Thoracic aorta (tissue), 2 donors: ENCODE results near the gene VSIG4. TPM values are rescaled to one million over a fixed set of nuclear protein-coding genes. Genes with fewer than 3 reads are reported as not detected.

Source experiments
- ATAC-seq: fragments of 150-250 bp; one replicate; pipeline ENCODE4 v1.8.0; 2017; ENCODE audit warnings: low read depth; ENCODE audit not compliant: insufficient number of reproducible peaks, low FRiP score
- DNase-seq: peaks from one replicate; pipeline ENCODE4 v3.0.0-alpha.2; 2020; ENCODE audit warnings: low spot score
- H3K27ac ChIP-seq, 2 donors: fragments of 200-600 bp; sonication (generic); 1 replicate in 1 of 2; 2 replicates in 1 of 2; pipeline ENCODE4 v1.5.1; 2016; ENCODE audit warnings: mild to moderate bottlenecking in 2 of 2, moderate library complexity in 2 of 2
- H3K27me3 ChIP-seq: fragments of 200-600 bp; sonication (generic); replicated peaks from 2 replicates; pipeline ENCODE4 v1.6.0; 2016; ENCODE audit warnings: mild to moderate bottlenecking; ENCODE audit not compliant: insufficient read depth
- H3K36me3 ChIP-seq: fragments of 200-600 bp; sonication (generic); one replicate; pipeline ENCODE4 v1.5.1; 2016
- H3K4me1 ChIP-seq, 2 donors: fragments of 200-600 bp; sonication (generic); 1 replicate in 1 of 2; 2 replicates in 1 of 2; pipeline versions ENCODE4 v1.5.1 to v1.6.0; 2016; ENCODE audit warnings: low read depth in 2 of 2, mild to moderate bottlenecking in 1 of 2; ENCODE audit not compliant: control insufficient read depth in 1 of 2
- H3K4me3 ChIP-seq: fragments of 200-600 bp; sonication (generic); 2 replicates; pipeline ENCODE4 v1.5.1; 2016; ENCODE audit warnings: mild to moderate bottlenecking
- H3K9me3 ChIP-seq: fragments of 200-600 bp; sonication (generic); 2 replicates; pipeline ENCODE4 v1.5.1; 2016
- total RNA-seq, 2 donors: library from RNA; depleted of rRNA; stranded (reverse); fragments of >200 nt; gene quantifications; one replicate each; pipeline versions ENCODE4 v1.1.0 to v1.2.3, GENCODE V29; 2016
- TF ChIP-seq, protein P1 (sequence below): fragments of 200-600 bp; sonication (generic); IDR thresholded peaks from one replicate; pipeline ENCODE4 v1.5.1; 2019; ENCODE audit warnings: antibody characterized with exemption

The VSIG4 gene
- total RNA-seq, 2 donors from 2014 or later, result 154 to 311 TPM

GRCh38 chrX:66013194-66013816 lies 26.6 kb downstream of the VSIG4 start:
- ATAC-seq, result no peak
- TF ChIP-seq, protein P1, sequence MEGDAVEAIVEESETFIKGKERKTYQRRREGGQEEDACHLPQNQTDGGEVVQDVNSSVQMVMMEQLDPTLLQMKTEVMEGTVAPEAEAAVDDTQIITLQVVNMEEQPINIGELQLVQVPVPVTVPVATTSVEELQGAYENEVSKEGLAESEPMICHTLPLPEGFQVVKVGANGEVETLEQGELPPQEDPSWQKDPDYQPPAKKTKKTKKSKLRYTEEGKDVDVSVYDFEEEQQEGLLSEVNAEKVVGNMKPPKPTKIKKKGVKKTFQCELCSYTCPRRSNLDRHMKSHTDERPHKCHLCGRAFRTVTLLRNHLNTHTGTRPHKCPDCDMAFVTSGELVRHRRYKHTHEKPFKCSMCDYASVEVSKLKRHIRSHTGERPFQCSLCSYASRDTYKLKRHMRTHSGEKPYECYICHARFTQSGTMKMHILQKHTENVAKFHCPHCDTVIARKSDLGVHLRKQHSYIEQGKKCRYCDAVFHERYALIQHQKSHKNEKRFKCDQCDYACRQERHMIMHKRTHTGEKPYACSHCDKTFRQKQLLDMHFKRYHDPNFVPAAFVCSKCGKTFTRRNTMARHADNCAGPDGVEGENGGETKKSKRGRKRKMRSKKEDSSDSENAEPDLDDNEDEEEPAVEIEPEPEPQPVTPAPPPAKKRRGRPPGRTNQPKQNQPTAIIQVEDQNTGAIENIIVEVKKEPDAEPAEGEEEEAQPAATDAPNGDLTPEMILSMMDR, result no peak
- DNase-seq, result no peak
- Histone ChIP-seq H3K36me3 (no peaks in the 10 kb centered on the region), H3K4me1 (no peaks in the 10 kb centered on the region), H3K27me3 (no peaks in the 10 kb centered on the region), H3K4me3 (no peak overlapping the region), H3K9me3 (no peaks in the 10 kb centered on the region), H3K27ac (no peak overlapping the region)

GRCh38 chrX:66012094-66012534 lies 27.8 kb downstream of the VSIG4 start:
- Histone ChIP-seq H3K4me3 (no peak overlapping the region), H3K36me3 (no peaks in the 10 kb centered on the region), H3K4me1 (no peaks in the 10 kb centered on the region), H3K27ac (no peak overlapping the region), H3K9me3 (no peaks in the 10 kb centered on the region), H3K27me3 (no peaks in the 10 kb centered on the region)
- DNase-seq (no peak), ATAC-seq (no peak)
- TF ChIP-seq, protein P1, result no peak

DNA sequence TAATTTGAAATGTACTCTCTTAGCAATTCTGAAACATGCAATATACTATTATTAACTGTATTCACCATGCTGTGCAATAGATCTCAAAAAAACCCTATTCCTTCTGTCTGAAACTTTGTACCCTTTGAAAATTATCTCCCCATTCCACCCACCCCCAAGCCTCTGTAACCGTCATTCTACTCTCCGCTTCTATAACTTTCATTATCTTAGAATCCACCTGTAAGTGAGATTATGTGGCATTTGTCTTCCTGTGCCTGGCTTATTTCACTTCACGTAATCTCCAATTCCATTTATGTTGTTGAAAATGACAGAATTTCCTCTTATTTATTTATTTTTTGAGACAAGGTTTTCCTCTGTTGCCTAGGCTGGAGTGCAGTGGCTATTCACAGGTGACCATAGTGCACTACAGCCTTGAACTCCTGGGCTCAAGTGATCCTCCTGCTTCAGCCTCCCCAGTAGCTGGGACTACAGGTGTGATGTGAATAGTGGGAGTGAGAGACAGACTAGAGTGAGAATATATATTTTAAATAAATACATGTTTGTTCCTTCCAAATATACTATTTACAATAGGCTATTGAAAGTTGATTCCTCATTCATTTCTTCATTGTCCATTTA lies 30.5 kb downstream of the VSIG4 start:
- Histone ChIP-seq H3K27ac (no peak overlapping the region), H3K4me1 (no peaks in the 10 kb centered on the region), H3K36me3 (no peaks in the 10 kb centered on the region), H3K27me3 (no peaks in the 10 kb centered on the region), H3K9me3 (no peaks in the 10 kb centered on the region), H3K4me3 (no peak overlapping the region)
- DNase-seq (no peak), ATAC-seq (no peak)
- TF ChIP-seq, protein P1, result no peak

- TF ChIP-seq, protein P1, result no peak
- no peaks in the 10 kb centered on the region for H3K27me3 ChIP-seq
Observed at GRCh38 chrX:66008328-66008970, 31.4 kb downstream of the VSIG4 start.

DNA sequence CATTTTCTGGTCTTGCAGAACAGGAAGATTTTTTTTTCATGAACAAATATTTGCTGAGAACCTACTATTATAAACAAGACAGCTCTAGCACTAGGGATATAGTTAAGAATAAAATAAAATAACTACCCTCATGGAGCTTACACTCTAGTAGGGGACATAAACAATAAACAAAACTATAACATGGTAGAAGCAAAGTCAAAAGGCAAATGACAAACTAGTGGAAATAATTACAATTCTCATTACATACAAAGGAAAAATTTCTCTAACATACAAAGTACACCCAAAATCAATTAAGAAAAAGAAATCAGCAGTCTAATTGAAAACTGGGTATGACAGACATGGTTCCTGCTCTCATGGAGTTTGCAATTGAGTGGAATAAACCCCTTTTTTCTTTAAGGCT lies 32.0 kb downstream of the VSIG4 start:
- TF ChIP-seq, protein P1, result no peak
- H3K4me3 ChIP-seq, result no peak overlapping the region
- no peak overlapping the region for H3K27ac ChIP-seq
- no peaks in the 10 kb centered on the region for H3K9me3 ChIP-seq
- no peaks in the 10 kb centered on the region for H3K36me3 ChIP-seq
- no peaks in the 10 kb centered on the region for H3K4me1 ChIP-seq
- DNase-seq (no peak), ATAC-seq (no peak)
- H3K27me3 ChIP-seq, result no peaks in the 10 kb centered on the region

More at GRCh38 chrX:66008328-66008970, 31.4 kb downstream of the VSIG4 start:
- no peak for ATAC-seq
- Histone ChIP-seq H3K4me3 (no peak overlapping the region), H3K9me3 (no peaks in the 10 kb centered on the region), H3K4me1 (no peaks in the 10 kb centered on the region), H3K27ac (no peak overlapping the region), H3K36me3 (no peaks in the 10 kb centered on the region)
- no peak for DNase-seq
